ENCODE results near the gene RELN.

Gene RELN

GRCh38 chr7:103706805-103707204, 282.7 kb downstream of the RELN start:
- Histone ChIP-seq H3K4me3 (no peak overlapping the region), H3K27ac (no peak overlapping the region)
- no peak for DNase-seq (ENCODE audit: low spot score)
- TF ChIP-seq CTCF (IDR thresholded peaks at IDR 0.05), result no peak

GRCh38 chr7:103705542-103705941, 283.9 kb downstream of the RELN start:
- Histone ChIP-seq H3K4me3 (no peak overlapping the region), H3K27ac (no peak overlapping the region)
- no peak for TF ChIP-seq CTCF (IDR thresholded peaks at IDR 0.05)
- no peak for DNase-seq (ENCODE audit: low spot score)

GRCh38 chr7:103704701-103705100, 284.8 kb downstream of the RELN start:
- no peak for DNase-seq (ENCODE audit: low spot score)
- no peak overlapping the region for H3K27ac ChIP-seq
- H3K4me3 ChIP-seq, result no peak overlapping the region
- no peak for TF ChIP-seq CTCF (IDR thresholded peaks at IDR 0.05)

- Histone ChIP-seq H3K27ac (no peak overlapping the region), H3K4me3 (no peak overlapping the region)
- no peak for DNase-seq (ENCODE audit: low spot score)
- no peak for TF ChIP-seq CTCF (IDR thresholded peaks at IDR 0.05)
Measured at GRCh38 chr7:103702982-103703381, 286.5 kb downstream of the RELN start.

GRCh38 chr7:103702454-103702853, 287.0 kb downstream of the RELN start:
- no peak for DNase-seq (ENCODE audit: low spot score)
- H3K27ac ChIP-seq, result no peak overlapping the region
- TF ChIP-seq CTCF (IDR thresholded peaks at IDR 0.05), result no peak
- H3K4me3 ChIP-seq, result no peak overlapping the region

GRCh38 chr7:103699032-103699431, 290.4 kb downstream of the RELN start:
- H3K4me3 ChIP-seq, result no peak overlapping the region
- no peak overlapping the region for H3K27ac ChIP-seq
- no peak for DNase-seq (ENCODE audit: low spot score)
- TF ChIP-seq CTCF (IDR thresholded peaks at IDR 0.05), result no peak

GRCh38 chr7:103698064-103698463, 291.4 kb downstream of the RELN start:
- no peak overlapping the region for H3K27ac ChIP-seq
- TF ChIP-seq CTCF (IDR thresholded peaks at IDR 0.05), result no peak

More at GRCh38 chr7:103698064-103698463, 291.4 kb downstream of the RELN start:
- H3K4me3 ChIP-seq, result no peak overlapping the region
- no peak for DNase-seq (ENCODE audit: low spot score)
